ENCODE data around the gene RFX7.
"Not testable (repeated sequence)": the region's sequence is repeated elsewhere in the genome, so short reads cannot be mapped to it uniquely, and the experiment has no call there.

Gene RFX7

DNA sequence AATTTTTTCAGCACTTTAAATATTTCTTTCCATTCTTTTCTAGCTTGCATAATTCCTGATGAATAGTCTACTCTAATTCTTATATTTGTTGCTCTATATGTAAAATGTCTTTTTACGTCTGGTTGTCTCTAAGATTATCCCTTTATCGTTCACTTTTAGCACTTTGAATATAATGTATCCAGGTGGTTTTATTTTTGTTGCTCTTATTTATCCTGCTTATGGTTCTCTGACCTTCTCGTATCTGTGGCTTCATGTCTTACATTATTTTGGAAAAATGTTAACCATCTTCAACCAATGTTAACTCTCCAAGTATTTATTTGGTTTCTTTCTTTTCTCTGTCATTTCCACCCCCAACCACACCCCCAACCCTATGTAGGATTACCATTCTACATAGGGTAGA is 30.0 kb upstream of the RFX7 start:
- H3K27me3 ChIP-seq, result no peaks in the 10 kb centered on the region
- TF ChIP-seq, protein P1, sequence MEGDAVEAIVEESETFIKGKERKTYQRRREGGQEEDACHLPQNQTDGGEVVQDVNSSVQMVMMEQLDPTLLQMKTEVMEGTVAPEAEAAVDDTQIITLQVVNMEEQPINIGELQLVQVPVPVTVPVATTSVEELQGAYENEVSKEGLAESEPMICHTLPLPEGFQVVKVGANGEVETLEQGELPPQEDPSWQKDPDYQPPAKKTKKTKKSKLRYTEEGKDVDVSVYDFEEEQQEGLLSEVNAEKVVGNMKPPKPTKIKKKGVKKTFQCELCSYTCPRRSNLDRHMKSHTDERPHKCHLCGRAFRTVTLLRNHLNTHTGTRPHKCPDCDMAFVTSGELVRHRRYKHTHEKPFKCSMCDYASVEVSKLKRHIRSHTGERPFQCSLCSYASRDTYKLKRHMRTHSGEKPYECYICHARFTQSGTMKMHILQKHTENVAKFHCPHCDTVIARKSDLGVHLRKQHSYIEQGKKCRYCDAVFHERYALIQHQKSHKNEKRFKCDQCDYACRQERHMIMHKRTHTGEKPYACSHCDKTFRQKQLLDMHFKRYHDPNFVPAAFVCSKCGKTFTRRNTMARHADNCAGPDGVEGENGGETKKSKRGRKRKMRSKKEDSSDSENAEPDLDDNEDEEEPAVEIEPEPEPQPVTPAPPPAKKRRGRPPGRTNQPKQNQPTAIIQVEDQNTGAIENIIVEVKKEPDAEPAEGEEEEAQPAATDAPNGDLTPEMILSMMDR (IDR thresholded peaks at IDR 0.05), result no peak
- intact Hi-C loops (cut with DNase I; ENCODE audit: low total_unique reads), result no loop called here
- H3K4me3 ChIP-seq, result no peak overlapping the region
- DNase-seq, result no peak
- H3K36me3 ChIP-seq, result no peaks in the 10 kb centered on the region
- H3K27ac ChIP-seq, result no peak overlapping the region
- peaks cover 0 to 17% (median 5%) of the 10 kb centered on the region in 3 donors for H3K9me3 ChIP-seq
- no peaks in the 10 kb centered on the region for H3K4me1 ChIP-seq

GRCh38 chr15:56272454-56272853 is 28.8 kb upstream of the RFX7 start:
- intact Hi-C loops (cut with DNase I; ENCODE audit: low total_unique reads), result no loop called here
- Histone ChIP-seq H3K27ac (no peak overlapping the region), H3K27me3 (no peaks in the 10 kb centered on the region), H3K4me1 (no peaks in the 10 kb centered on the region), H3K36me3 (no peaks in the 10 kb centered on the region), H3K4me3 (no peak overlapping the region), H3K9me3 (peaks cover 0 to 17% (median 5%) of the 10 kb centered on the region in 3 donors)
- TF ChIP-seq, protein P1 (IDR thresholded peaks at IDR 0.05), result no peak
- no peak for DNase-seq

DNA sequence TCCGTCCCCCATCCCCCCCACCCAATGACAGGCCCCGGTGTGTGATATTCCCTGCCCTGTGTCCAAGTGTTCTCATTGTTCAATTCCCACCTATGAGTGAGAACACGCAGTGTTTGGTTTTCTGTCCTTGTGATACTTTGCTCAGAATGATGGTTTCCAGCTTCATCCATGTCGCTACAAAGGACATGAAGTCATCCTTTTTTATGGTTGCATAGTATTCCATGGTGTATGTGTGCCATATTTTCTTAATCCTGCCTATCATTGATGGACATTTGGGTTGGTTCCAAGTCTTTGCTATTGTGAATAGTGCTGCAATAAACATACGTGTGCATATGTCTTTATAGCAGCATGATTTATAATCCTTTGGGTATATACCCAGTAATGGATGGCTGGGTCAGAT is 22.8 kb upstream of the RFX7 start:
- intact Hi-C loops (cut with DNase I; ENCODE audit: low total_unique reads); H3K4me3 ChIP-seq; H3K9me3 ChIP-seq; H3K36me3 ChIP-seq; H3K27ac ChIP-seq; DNase-seq; H3K27me3 ChIP-seq; H3K4me1 ChIP-seq: not testable (repeated sequence)

- H3K36me3 ChIP-seq, result no peaks in the 10 kb centered on the region
- peaks cover 0 to 4% (median 0%) of the 10 kb centered on the region in 3 donors for H3K9me3 ChIP-seq
- no peaks in the 10 kb centered on the region for H3K4me1 ChIP-seq
- no peak overlapping the region for H3K27ac ChIP-seq
- H3K4me3 ChIP-seq, result no peak overlapping the region
- TF ChIP-seq, protein P1 (IDR thresholded peaks at IDR 0.05), result no peak
- H3K27me3 ChIP-seq, result no peaks in the 10 kb centered on the region
- no peak for DNase-seq
- intact Hi-C loops (cut with DNase I; ENCODE audit: low total_unique reads), result no loop called here
Measured at GRCh38 chr15:56261854-56262509, 18.3 kb upstream of the RFX7 start.

- intact Hi-C loops (cut with DNase I; ENCODE audit: low total_unique reads); H3K9me3 ChIP-seq; H3K4me1 ChIP-seq; H3K27me3 ChIP-seq; DNase-seq; H3K4me3 ChIP-seq; H3K27ac ChIP-seq; H3K36me3 ChIP-seq: not testable (repeated sequence)
Measured at GRCh38 chr15:56257306-56257705, 13.6 kb upstream of the RFX7 start.

GRCh38 chr15:56254265-56254664 is 10.6 kb upstream of the RFX7 start:
- Histone ChIP-seq H3K27ac (no peak overlapping the region), H3K36me3 (no peaks in the 10 kb centered on the region), H3K27me3 (peaks cover 0 to 5% of the 10 kb centered on the region in 2 donors), H3K4me3 (no peak overlapping the region), H3K9me3 (no peaks in the 10 kb centered on the region), H3K4me1 (no peaks in the 10 kb centered on the region)
- TF ChIP-seq, protein P1 (IDR thresholded peaks at IDR 0.05), result no peak
- intact Hi-C loops (cut with DNase I; ENCODE audit: low total_unique reads), result no loop called here
- no peak for DNase-seq

- Histone ChIP-seq H3K9me3 (no peaks in the 10 kb centered on the region), H3K4me1 (no peaks in the 10 kb centered on the region), H3K36me3 (no peaks in the 10 kb centered on the region), H3K27ac (no peak overlapping the region), H3K27me3 (peaks cover 0 to 5% of the 10 kb centered on the region in 2 donors), H3K4me3 (no peak overlapping the region)
- intact Hi-C loops (cut with DNase I; ENCODE audit: low total_unique reads), result no loop called here
- DNase-seq, result no peak
- TF ChIP-seq, protein P1 (IDR thresholded peaks at IDR 0.05), result no peak
Measured at GRCh38 chr15:56252386-56252785, 8.7 kb upstream of the RFX7 start.
